Measurements from ENCODE around the gene KCNT1. TPM values are rescaled to one million over a fixed set of nuclear protein-coding genes. Genes with fewer than 3 reads are reported as not detected.

KCNT1 gene
- total and polyA plus RNA-seq, 2 experiments from 2014 or later, result 0.27 TPM; not detected in 1

- Histone ChIP-seq H2AFZ (no peak overlapping the region), H3K27ac (no peak overlapping the region), H3K9me2 (replicated peaks; ENCODE audit: insufficient read depth) (no peaks in the 10 kb centered on the region), H3K9me3 (ENCODE audit: low read depth) (no peaks in the 10 kb centered on the region), H3K36me3 (replicated peaks; ENCODE audit: insufficient read depth, low read depth) (no peaks in the 10 kb centered on the region), H3K4me1 (ENCODE audit: insufficient read depth) (no peaks in the 10 kb centered on the region), H3K27me3 (peaks cover 35% of the 10 kb centered on the region), H3K4me3 (no peak overlapping the region), H4K20me1 (ENCODE audit: insufficient read depth, poor library complexity, severe bottlenecking) (no peaks in the 10 kb centered on the region), H3K4me2 (no peak overlapping the region), H3K79me2 (no peaks in the 10 kb centered on the region)
- TF ChIP-seq EZH2 (IDR thresholded peaks at IDR 0.05; ENCODE audit: borderline replicate concordance), result no peak
- no peak for TF ChIP-seq CTCF (IDR thresholded peaks at IDR 0.05; ENCODE audit: poor library complexity)
- TF ChIP-seq EZH2phosphoT487 (IDR thresholded peaks at IDR 0.05; ENCODE audit: low read depth, severe bottlenecking, unreplicated experiment), result no peak
- DNase-seq (ENCODE audit: low spot score), result no peak
- WGBS (ENCODE audit: low lambda C conversion rate, missing lambda C conversion rate), result 86% methylated on average over 11 of the region's 11 CpGs
These were observed 14.1 kb downstream of the KCNT1 start for GRCh38 chr9:135716045-135716444.

GRCh38 chr9:135717410-135717809, 15.4 kb downstream of the KCNT1 start:
- H3K4me3 ChIP-seq, result no peak overlapping the region
- DNase-seq (ENCODE audit: low spot score), result no peak
- TF ChIP-seq EZH2 (IDR thresholded peaks at IDR 0.05; ENCODE audit: borderline replicate concordance) (no peak), CTCF (IDR thresholded peaks at IDR 0.05; ENCODE audit: poor library complexity) (no peak), EZH2phosphoT487 (IDR thresholded peaks at IDR 0.05; ENCODE audit: low read depth, severe bottlenecking, unreplicated experiment) (no peak)
- H3K36me3 ChIP-seq (replicated peaks; ENCODE audit: insufficient read depth, low read depth), result no peaks in the 10 kb centered on the region
- no peaks in the 10 kb centered on the region for H3K9me3 ChIP-seq (ENCODE audit: low read depth)
- H3K9me2 ChIP-seq (replicated peaks; ENCODE audit: insufficient read depth), result no peaks in the 10 kb centered on the region
- no peak overlapping the region for H2AFZ ChIP-seq
- no peaks in the 10 kb centered on the region for H3K79me2 ChIP-seq
- H3K27ac ChIP-seq, result no peak overlapping the region
- no peak overlapping the region for H3K4me2 ChIP-seq
- no peaks in the 10 kb centered on the region for H4K20me1 ChIP-seq (ENCODE audit: insufficient read depth, poor library complexity, severe bottlenecking)
- H3K27me3 ChIP-seq, result peaks cover 32% of the 10 kb centered on the region
- WGBS (ENCODE audit: low lambda C conversion rate, missing lambda C conversion rate), result 90% methylated on average over 12 of the region's 13 CpGs
- no peaks in the 10 kb centered on the region for H3K4me1 ChIP-seq (ENCODE audit: insufficient read depth)

- 87% methylated on average over 15 of the region's 15 CpGs for WGBS (ENCODE audit: low lambda C conversion rate, missing lambda C conversion rate)
These were observed 16.6 kb downstream of the KCNT1 start for GRCh38 chr9:135718616-135719015.

More at GRCh38 chr9:135718616-135719015, 16.6 kb downstream of the KCNT1 start:
- Histone ChIP-seq H3K4me2 (no peak overlapping the region), H3K4me3 (no peak overlapping the region), H3K36me3 (replicated peaks; ENCODE audit: insufficient read depth, low read depth) (no peaks in the 10 kb centered on the region), H4K20me1 (ENCODE audit: insufficient read depth, poor library complexity, severe bottlenecking) (no peaks in the 10 kb centered on the region), H3K4me1 (ENCODE audit: insufficient read depth) (no peaks in the 10 kb centered on the region), H3K27me3 (peaks cover 23% of the 10 kb centered on the region), H3K9me2 (replicated peaks; ENCODE audit: insufficient read depth) (no peaks in the 10 kb centered on the region), H3K79me2 (no peaks in the 10 kb centered on the region), H3K27ac (no peak overlapping the region), H2AFZ (no peak overlapping the region), H3K9me3 (ENCODE audit: low read depth) (no peaks in the 10 kb centered on the region)
- no peak for TF ChIP-seq CTCF (IDR thresholded peaks at IDR 0.05; ENCODE audit: poor library complexity)
- TF ChIP-seq EZH2phosphoT487 (IDR thresholded peaks at IDR 0.05; ENCODE audit: low read depth, severe bottlenecking, unreplicated experiment), result no peak
- no peak for TF ChIP-seq EZH2 (IDR thresholded peaks at IDR 0.05; ENCODE audit: borderline replicate concordance)
- no peak for DNase-seq (ENCODE audit: low spot score)

Measured in hepatocyte (in vitro differentiated cells).